Tibial nerve (tissue), 4 donors: ENCODE results near the gene PHACTR4.

ENCODE experiments used
- EP300 ChIP-seq, 2 donors: sonication (generic); formaldehyde crosslinking; IDR thresholded peaks; one replicate each; pipeline ENCODE4 v1.6.1; 2017; ENCODE audit warnings: antibody characterized with exemption in 2 of 2, mild to moderate bottlenecking in 1 of 2
- TF ChIP-seq, protein P1 (sequence below), 5 experiments: fragments of 200-600 bp in 3 of 5; fragments of 450-650 bp in 2 of 5; sonication (generic) in 3 of 5; IDR thresholded peaks; one replicate each; pipeline ENCODE4 v1.5.1; 2016 to 2019; ENCODE audit warnings: antibody characterized with exemption in 5 of 5, mild to moderate bottlenecking in 3 of 5, moderate library complexity in 2 of 5

DNA sequence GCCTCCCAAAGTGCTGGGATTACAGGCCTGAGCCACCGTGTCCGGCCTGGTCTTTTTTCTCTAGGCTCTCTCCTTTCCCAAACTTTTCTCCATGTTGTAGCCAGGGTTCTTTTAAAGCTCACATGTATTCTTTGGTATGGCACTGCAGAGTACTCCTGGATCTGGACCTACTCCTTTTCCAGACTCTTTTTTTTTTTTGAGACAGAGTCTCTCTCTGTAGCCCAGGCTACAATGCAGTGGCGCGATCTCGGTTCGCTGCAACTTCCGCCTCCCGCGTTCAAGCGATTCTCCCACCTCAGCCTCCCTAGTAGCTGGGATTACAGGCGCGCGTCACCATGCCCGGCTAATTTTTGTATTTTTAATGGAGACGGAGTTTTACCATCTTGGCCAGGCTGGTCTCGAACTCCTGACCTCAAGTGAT lies 41.3 kb upstream of the PHACTR4 start:
- TF ChIP-seq, protein P1, sequence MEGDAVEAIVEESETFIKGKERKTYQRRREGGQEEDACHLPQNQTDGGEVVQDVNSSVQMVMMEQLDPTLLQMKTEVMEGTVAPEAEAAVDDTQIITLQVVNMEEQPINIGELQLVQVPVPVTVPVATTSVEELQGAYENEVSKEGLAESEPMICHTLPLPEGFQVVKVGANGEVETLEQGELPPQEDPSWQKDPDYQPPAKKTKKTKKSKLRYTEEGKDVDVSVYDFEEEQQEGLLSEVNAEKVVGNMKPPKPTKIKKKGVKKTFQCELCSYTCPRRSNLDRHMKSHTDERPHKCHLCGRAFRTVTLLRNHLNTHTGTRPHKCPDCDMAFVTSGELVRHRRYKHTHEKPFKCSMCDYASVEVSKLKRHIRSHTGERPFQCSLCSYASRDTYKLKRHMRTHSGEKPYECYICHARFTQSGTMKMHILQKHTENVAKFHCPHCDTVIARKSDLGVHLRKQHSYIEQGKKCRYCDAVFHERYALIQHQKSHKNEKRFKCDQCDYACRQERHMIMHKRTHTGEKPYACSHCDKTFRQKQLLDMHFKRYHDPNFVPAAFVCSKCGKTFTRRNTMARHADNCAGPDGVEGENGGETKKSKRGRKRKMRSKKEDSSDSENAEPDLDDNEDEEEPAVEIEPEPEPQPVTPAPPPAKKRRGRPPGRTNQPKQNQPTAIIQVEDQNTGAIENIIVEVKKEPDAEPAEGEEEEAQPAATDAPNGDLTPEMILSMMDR (IDR thresholded peaks at IDR 0.05), result no peak
- TF ChIP-seq EP300 (IDR thresholded peaks at IDR 0.05), result no peak
